HG02938 (cell line): ENCODE measurements around the gene ZNF662.

Experiments used
- ATAC-seq: cut with Tn5 transposase; IDR thresholded peaks from one replicate; pipeline ENCODE4 v1.9.1; 2021; ENCODE audit warnings: mild to moderate bottlenecking, moderate library complexity; ENCODE audit not compliant: unreplicated experiment

Gene ZNF662

DNA sequence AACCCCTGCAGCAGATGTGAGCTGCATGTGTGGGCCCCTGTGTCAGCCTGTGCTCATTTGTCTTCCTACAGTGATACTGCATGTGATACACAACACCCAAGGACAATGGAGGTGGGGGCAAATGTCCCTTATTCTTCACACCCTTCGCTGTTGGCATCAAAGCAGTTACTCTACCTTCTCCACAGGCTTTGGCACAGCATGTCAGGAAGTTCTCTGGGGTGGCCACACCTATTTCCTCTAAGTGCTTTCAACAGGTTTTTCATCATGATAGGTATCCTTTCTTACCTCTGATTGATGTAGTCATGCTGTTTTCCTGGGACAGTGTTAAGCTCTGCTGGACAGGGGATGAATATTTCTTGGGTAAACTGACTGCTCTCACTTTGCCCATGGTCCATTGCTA, 29.5 kb downstream of the ZNF662 start:
- no peak for ATAC-seq

DNA sequence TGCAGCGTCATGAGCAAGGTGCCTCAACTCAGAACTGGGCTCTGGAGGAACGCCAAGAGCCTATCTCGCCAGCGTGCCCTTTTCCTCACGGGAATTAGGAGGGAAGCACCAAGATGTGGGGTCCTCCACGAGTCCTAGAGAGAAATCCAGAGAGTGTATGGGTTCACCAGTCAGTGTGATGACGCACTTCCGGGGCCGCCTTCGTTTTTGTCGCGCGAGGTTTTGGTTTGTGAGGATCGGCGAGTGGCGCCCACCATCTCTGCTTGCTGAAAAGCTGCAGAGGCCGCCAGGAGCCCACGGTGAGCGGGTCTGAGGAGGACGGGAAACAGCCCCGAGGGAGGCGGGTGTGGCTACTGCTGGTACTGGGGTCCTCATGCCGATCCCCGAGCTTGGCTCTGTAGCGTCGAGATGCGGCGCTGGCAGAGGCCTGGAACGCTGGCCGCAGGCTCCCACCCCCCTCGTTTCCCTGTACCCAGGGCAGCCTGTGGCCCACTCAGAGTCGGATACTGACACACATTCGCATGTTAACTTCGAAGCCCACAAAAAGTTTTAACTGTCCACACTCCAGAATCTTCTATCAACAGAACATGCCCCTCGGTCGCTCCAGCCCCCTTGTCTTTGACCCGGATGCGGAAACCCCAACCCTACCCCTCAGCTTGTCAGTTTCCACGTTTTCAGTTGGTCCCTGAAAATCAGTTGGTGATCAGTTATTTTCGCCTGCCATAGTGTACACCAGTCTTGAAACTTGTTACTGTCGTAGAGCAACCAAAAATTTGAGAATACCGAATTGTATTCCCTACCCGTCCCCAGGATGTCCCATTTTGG, 30.4 kb downstream of the ZNF662 start:
- no peak for ATAC-seq

DNA sequence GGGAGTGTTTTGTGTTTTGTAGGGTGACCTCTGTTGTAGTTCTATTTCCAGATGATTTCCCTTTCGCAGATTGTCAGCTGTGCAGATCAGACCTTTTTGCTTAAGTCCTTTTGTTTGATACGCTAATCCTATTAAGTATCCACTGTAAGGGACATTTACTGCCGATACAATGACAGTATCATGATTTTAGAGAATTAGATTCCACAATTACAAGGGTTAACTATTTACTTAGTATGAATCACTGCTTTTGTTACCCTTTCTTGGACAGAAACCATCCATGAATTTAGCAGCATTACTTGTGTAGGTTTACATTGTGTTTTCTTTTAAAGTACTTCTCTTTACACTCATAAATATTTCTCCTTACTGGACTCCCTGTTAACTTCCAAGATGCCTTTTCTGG, 31.4 kb downstream of the ZNF662 start:
- no peak for ATAC-seq

DNA sequence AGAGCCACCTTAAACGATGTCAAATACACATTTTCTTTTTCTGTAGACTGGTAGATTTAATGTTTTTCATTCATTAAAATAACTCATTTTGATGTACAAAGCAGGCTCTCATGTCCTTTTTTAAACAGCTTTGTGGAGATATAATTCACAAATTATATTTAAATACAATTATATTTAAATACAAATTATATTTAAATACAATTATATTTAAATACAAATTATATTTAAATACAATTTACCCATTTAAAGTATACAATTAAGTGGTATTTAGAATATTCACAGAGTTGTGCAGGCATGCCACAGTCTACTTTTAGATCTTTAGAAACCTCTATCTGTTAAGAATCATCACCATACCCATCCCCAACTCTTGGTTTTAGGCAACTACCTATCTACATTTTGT, 36.8 kb downstream of the ZNF662 start:
- ATAC-seq, result no peak

DNA sequence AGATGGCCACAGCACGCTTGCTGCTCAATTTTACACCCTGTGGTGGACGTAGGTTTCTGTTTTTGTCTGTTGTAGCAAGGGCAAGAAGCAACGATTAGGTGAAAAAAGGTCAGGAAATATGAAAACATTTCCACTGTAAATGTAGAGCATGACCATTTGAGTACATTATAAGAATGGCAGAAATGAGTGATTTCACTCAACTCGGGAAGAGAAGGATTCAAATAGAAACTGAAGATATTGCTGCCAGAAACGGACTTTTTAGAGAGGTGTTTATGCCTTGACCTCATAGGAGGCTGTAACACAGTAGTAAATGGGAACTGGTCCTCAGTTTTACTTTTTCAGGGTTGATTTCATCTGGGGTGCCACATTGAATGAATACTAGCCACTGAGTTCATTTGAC, 40.1 kb downstream of the ZNF662 start:
- ATAC-seq, result no peak

DNA sequence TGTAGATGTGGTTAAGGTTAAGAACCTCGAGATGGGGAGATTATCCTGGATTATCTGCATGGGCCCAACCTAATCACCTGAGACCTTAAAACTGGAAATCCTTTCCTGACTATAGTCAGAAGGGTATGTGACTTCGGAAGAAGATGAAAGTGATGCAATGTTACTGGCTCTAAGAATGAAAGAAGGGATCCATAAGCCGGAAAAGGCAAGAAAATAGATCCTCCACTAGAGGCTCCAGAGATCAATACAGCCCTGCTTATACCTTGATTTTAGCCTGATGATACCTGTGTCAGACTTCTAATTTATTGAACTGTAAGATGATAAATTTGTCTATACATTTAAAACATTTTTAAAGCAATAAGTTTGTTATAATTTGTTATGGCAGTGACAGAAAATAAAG, 51.6 kb downstream of the ZNF662 start:
- ATAC-seq, result no peak

DNA sequence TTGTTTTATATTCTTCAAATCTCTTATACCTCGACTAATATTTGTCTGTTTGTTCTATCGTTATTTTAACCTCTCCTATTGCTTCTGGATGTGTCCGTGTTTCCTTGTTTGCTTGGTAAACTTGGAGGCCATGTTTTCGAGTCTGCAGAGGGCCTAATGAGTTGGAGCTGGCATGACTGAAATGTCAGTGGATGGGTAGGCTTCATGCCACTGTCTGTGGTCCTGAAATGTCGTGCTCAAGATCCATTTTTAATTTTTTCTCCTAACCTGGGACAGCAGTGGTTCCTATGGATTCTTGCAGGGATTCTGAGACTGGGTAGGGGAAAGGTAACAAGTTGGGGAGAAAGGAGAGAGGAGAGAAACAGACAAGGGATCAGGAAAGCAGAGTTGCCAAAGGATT, 54.3 kb downstream of the ZNF662 start:
- no peak for ATAC-seq

DNA sequence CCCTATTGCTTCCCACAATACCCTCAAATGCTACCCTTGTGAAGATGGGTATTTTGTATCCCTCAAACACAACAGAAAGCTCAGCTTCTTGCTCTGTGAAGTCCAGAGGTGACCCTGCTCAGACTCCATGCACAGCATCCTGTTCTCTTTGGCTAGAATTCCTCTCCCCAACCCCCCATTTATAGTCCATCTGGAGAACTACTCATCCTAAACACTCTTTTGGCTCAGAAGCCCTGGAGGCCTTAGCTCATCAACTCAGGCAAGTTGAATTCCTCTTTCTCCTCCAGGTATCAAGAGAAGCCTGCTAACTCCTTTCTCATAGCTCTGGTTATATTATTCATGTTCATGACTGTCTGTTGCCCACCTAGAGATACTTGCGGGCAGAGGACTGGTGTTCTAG, 54.8 kb downstream of the ZNF662 start:
- no peak for ATAC-seq

DNA sequence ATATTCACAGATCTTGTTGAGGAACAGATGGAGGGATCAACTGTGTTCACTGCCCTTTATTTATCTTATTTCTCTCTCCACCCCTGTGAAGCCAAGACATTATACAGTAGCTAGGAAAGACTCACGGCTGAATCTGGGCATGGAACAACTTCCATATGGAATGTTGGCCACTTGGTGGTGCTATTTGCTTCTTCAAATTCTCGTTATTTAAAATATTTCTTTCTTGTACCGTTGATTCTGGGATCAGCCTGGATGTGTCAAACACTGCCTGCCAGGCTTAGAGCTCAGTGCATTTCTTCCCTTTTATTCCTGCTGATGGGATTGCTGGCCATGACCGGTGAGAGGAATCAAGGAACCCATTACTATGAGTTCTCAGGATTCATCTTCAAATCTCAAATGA, 55.7 kb downstream of the ZNF662 start:
- ATAC-seq, result no peak

DNA sequence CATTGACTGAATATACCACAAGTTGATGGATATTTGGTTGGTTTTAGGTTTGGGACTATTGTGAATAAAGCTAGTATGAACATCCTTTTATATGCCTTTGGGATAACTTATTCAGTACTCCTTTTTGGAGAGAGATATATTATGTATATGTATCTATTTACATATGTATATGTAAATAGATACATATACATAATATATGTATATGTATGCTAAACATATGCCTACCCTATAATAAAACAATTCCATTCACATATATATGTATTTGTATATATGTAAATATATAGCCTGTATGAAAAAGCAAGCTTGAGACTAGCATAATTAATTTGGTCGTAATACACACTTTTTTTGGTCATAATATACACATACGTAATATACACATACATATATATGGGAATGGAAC, 57.3 kb downstream of the ZNF662 start:
- ATAC-seq, result no peak

DNA sequence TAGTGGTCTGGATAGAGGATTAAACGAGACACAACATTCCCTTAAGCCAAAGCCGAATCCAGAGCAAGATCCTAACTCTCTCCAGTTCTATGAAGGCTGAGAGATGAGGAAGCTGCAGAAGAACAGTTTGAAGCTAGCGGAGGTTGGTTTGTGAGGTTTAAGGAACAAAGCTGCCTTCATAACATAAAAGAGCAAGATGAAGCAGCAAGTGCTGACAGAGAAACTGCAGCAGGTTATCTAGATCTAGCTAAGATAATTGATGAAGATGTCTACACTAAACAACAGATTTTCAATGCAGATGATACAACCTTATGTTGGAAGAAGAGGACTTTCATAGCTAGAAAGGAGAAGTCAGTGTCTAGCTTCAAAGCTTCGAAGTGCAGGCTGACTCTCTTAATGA, 58.3 kb downstream of the ZNF662 start:
- ATAC-seq, result no peak
